Neural progenitor cell (in vitro differentiated cells): Measurements from ENCODE around the gene FGD3.

Experiments
- CTCF ChIP-seq: fragments of 200-600 bp; sonication (generic); IDR thresholded peaks from 2 replicates; pipeline ENCODE4 v1.5.1; 2017; ENCODE audit warnings: antibody characterized with exemption, mild to moderate bottlenecking
- EZH2 ChIP-seq: fragments of 200-600 bp; sonication (generic); IDR thresholded peaks from 2 replicates; pipeline ENCODE4 v1.6.1; 2017; ENCODE audit warnings: antibody characterized with exemption, mild to moderate bottlenecking, moderate library complexity

GRCh38 chr9:93023521-93023815 is 76.1 kb downstream of the FGD3 start:
- TF ChIP-seq CTCF (no peak), EZH2 (no peak)
